Stimulated activated naive CD8-positive, alpha-beta T cell treated with anti-CD3 and anti-CD28 coated beads, Interleukin-15, Interleukin-2, amounts not matched to agents 100 ng/mL and 50 ng/mL, for 24 hours (primary cell): Measurements from ENCODE around the gene BBS4.
"Not testable (repeated sequence)": the region's sequence is repeated elsewhere in the genome, so short reads cannot be mapped to it uniquely, and the experiment has no call there.

Source experiments
- H3K27ac Mint-ChIP-seq: one replicate; pipeline ENCODE4 v1.8.0; 2021; ENCODE audit warnings: mild to moderate bottlenecking, mixed read lengths
- H3K27me3 Mint-ChIP-seq: one replicate; pipeline ENCODE4 v1.8.0; 2021; ENCODE audit warnings: mixed read lengths
- H3K36me3 Mint-ChIP-seq: one replicate; pipeline ENCODE4 v1.8.0; 2021; ENCODE audit warnings: low read depth, mixed read lengths
- H3K4me1 Mint-ChIP-seq: one replicate; pipeline ENCODE4 v1.8.0; 2021; ENCODE audit warnings: low read depth, mixed read lengths
- H3K4me3 Mint-ChIP-seq: one replicate; pipeline ENCODE4 v1.8.0; 2021; ENCODE audit warnings: mild to moderate bottlenecking, mixed read lengths
- H3K9me3 Mint-ChIP-seq: one replicate; pipeline ENCODE4 v1.8.0; 2021; ENCODE audit warnings: mixed read lengths

The BBS4 gene

DNA sequence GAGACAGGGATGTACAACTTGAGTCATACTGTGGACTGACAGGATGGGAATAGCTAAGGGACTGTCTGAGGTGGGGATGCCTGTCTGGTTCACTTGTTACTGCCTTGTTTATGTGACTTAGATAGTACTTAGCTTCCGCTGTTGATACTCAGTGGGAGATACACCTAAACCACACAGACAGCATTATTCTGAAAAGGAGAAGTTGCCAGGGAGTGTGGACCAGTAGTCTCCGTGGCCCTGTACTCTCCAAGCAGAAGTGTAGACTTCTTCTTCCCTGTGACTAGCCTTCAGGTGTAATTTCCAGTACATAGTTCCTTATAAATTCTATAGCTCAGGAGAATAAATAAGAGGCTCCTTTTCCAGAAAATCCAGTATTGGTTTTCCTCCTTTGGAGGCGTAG, 5.1 kb upstream of the BBS4 start:
- Mint-ChIP-seq H3K4me1 (peaks cover 7% of the 10 kb centered on the region), H3K9me3 (no peaks in the 10 kb centered on the region), H3K4me3 (no peak overlapping the region), H3K27ac (no peak overlapping the region), H3K36me3 (no peaks in the 10 kb centered on the region), H3K27me3 (peaks cover 13% of the 10 kb centered on the region)

DNA sequence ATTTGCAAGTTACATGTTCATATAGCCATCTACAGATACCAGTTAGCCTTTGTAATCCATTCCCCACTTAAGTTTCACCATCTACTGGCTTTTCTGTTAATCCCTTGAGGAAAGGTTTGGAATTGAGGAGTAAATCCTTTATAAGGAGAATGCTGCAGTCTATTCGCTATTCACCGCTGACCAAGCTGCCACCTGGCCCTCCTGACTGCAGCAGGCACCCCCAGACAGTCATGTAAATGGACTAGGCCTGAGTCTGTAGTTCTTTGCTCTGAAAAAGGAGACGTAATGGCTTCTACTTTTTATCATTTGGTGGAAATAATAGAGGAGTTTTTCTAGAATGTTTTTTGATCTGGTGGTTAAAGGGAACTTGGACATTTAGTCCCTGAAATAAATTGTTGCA, 3.2 kb upstream of the BBS4 start:
- no peak overlapping the region for H3K4me3 Mint-ChIP-seq
- H3K36me3 Mint-ChIP-seq, result no peaks in the 10 kb centered on the region
- peaks cover 3% of the 10 kb centered on the region for H3K27me3 Mint-ChIP-seq
- H3K27ac Mint-ChIP-seq, result no peak overlapping the region
- no peaks in the 10 kb centered on the region for H3K9me3 Mint-ChIP-seq
- H3K4me1 Mint-ChIP-seq, result peaks cover 16% of the 10 kb centered on the region

- H3K27ac Mint-ChIP-seq, result peak overlapping the region; percentile 97
- peak overlapping the region; percentile 91 for H3K4me3 Mint-ChIP-seq
- peaks cover 16% of the 10 kb centered on the region for H3K4me1 Mint-ChIP-seq
- no peaks in the 10 kb centered on the region for H3K27me3 Mint-ChIP-seq
- no peaks in the 10 kb centered on the region for H3K9me3 Mint-ChIP-seq
- H3K36me3 Mint-ChIP-seq, result no peaks in the 10 kb centered on the region
Observed at GRCh38 chr15:72685301-72685924, 594 bp upstream of the BBS4 start.

GRCh38 chr15:72688697-72689096, 2.7 kb downstream of the BBS4 start:
- peaks cover 16% of the 10 kb centered on the region for H3K4me1 Mint-ChIP-seq
- H3K9me3 Mint-ChIP-seq, result no peaks in the 10 kb centered on the region
- H3K27ac Mint-ChIP-seq, result no peak overlapping the region
- no peak overlapping the region for H3K4me3 Mint-ChIP-seq
- H3K36me3 Mint-ChIP-seq, result no peaks in the 10 kb centered on the region
- no peaks in the 10 kb centered on the region for H3K27me3 Mint-ChIP-seq

- H3K36me3 Mint-ChIP-seq, result peaks cover 3% of the 10 kb centered on the region
Observed at GRCh38 chr15:72690938-72691337, 4.9 kb downstream of the BBS4 start.

DNA sequence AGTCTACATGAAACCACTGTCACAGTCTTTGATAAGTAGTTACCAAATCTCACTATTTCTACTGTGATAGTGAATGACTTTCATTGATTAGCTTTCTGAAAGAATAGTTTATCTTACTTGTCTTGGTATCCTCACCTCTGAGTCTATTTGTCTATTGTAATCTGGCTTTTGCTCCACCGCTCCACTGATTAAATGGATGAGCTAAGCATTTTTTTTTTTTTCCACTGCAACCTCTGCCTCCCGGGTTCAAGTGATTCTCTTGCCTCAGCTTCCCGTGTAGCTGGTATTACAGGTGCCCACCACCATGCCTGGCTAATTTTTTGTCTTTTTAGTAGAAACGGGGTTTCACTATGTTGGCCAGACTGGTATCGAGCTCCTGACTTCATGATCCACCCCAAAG, 12.9 kb downstream of the BBS4 start:
- Mint-ChIP-seq H3K4me3 (no peak overlapping the region), H3K27me3 (no peaks in the 10 kb centered on the region), H3K27ac (no peak overlapping the region), H3K4me1 (peaks cover 7% of the 10 kb centered on the region), H3K9me3 (no peaks in the 10 kb centered on the region), H3K36me3 (peaks cover 13% of the 10 kb centered on the region)

More at GRCh38 chr15:72690938-72691337, 4.9 kb downstream of the BBS4 start:
- no peaks in the 10 kb centered on the region for H3K9me3 Mint-ChIP-seq
- no peaks in the 10 kb centered on the region for H3K27me3 Mint-ChIP-seq
- H3K4me1 Mint-ChIP-seq, result peaks cover 16% of the 10 kb centered on the region
- no peak overlapping the region for H3K4me3 Mint-ChIP-seq
- H3K27ac Mint-ChIP-seq, result no peak overlapping the region

DNA sequence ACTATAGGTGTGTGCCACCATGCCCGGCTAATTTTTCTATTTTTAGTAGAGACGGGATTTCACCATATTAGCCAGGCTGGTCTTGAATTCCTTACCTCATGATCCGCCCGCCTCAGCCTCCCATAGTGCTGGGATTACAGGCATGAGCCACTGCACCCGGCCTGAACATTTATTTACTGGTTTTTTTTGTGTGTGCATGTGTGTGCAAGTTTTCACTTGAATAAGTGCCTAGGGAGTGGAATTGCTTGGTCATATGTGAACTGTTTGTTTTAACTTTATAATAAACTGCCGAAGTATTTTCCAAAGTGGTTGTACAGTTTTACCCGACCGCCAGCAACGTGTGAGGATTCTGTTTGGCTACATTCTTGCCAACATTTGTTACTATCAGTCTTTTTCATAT, 14.1 kb downstream of the BBS4 start:
- H3K36me3 Mint-ChIP-seq, result peaks cover 13% of the 10 kb centered on the region
- peaks cover 3% of the 10 kb centered on the region for H3K4me1 Mint-ChIP-seq
- no peak overlapping the region for H3K4me3 Mint-ChIP-seq
- no peaks in the 10 kb centered on the region for H3K9me3 Mint-ChIP-seq
- no peak overlapping the region for H3K27ac Mint-ChIP-seq
- no peaks in the 10 kb centered on the region for H3K27me3 Mint-ChIP-seq

DNA sequence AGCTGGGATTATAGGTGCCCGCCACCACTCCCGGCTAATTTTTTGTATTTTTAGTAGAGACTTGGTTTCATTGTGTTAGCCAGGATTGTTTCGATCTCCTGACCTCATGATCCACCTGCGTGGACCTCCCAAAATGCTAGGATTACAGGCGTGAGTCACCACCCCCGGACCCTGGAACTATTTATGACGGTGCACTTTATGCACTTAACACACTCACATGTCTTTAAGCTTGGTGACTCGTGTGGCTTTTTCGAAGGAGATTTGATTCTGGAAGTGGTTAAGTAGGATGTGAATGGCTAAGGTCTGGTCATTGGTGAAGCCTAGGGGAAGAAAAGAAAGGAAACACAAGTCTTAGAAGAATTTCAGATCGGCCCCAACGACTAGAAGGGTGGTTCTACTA, 20.3 kb downstream of the BBS4 start:
- no peaks in the 10 kb centered on the region for H3K27me3 Mint-ChIP-seq
- no peak overlapping the region for H3K4me3 Mint-ChIP-seq
- H3K27ac Mint-ChIP-seq, result no peak overlapping the region
- no peaks in the 10 kb centered on the region for H3K9me3 Mint-ChIP-seq
- peaks cover 3% of the 10 kb centered on the region for H3K4me1 Mint-ChIP-seq
- peaks cover 11% of the 10 kb centered on the region for H3K36me3 Mint-ChIP-seq

DNA sequence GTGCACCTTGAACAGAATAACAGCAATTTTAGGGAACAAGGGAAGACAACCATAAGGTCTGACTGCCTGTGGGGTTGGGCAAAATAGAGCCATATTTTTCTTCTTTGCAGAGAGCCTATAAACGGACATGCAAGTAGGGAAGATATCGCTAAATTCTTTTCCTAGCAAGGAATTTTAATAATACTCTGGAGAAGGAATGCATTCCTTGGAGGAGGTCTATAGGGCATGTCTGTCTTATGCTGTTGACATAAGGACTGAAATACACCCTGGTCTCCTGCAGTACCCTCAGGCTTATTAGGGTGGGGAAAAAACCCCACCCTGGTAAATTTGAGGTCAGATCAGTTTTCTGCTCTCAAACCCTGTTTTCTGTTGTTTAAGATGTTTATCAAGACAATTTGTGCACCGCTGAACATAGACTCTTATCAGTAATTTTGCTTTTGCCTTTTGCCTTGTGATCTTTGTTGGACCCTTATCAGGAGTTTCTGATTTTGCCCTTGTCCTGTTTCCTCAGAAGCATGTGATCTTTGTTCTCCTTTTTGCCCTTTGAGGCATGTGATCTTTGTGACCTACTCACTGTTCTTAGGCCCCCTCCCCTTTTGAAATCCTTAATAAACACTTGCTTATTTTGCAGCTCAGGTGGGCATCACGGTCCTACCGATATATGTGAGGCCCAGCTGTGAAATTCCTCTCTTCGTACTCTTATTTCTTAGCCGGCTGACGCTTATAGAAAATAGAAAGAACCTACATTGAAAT, 22.7 kb downstream of the BBS4 start:
- not testable (repeated sequence) for H3K9me3 Mint-ChIP-seq, H3K27ac Mint-ChIP-seq

GRCh38 chr15:72722071-72722696, 36.2 kb downstream of the BBS4 start:
- Mint-ChIP-seq H3K36me3 (peaks cover 18% of the 10 kb centered on the region), H3K9me3 (no peaks in the 10 kb centered on the region), H3K27ac (no peak overlapping the region), H3K4me3 (no peak overlapping the region), H3K27me3 (no peaks in the 10 kb centered on the region), H3K4me1 (no peaks in the 10 kb centered on the region)

More for the DNA sequence above, 22.7 kb downstream of the BBS4 start:
- H3K27me3 Mint-ChIP-seq, H3K4me1 Mint-ChIP-seq, H3K4me3 Mint-ChIP-seq: not testable (repeated sequence)
- peaks cover 18% of the 10 kb centered on the region for H3K36me3 Mint-ChIP-seq

- H3K4me1 Mint-ChIP-seq, result no peaks in the 10 kb centered on the region
- H3K4me3 Mint-ChIP-seq, result no peak overlapping the region
- no peaks in the 10 kb centered on the region for H3K9me3 Mint-ChIP-seq
- H3K27ac Mint-ChIP-seq, result no peak overlapping the region
- peaks cover 4% of the 10 kb centered on the region for H3K36me3 Mint-ChIP-seq
- no peaks in the 10 kb centered on the region for H3K27me3 Mint-ChIP-seq
Observed at GRCh38 chr15:72724028-72724427, 38.0 kb downstream of the BBS4 start.

- Mint-ChIP-seq H3K4me1 (no peaks in the 10 kb centered on the region), H3K27ac (no peak overlapping the region), H3K27me3 (no peaks in the 10 kb centered on the region), H3K4me3 (no peak overlapping the region), H3K36me3 (peaks cover 4% of the 10 kb centered on the region), H3K9me3 (no peaks in the 10 kb centered on the region)
Observed at GRCh38 chr15:72725446-72725845, 39.4 kb downstream of the BBS4 start.

DNA sequence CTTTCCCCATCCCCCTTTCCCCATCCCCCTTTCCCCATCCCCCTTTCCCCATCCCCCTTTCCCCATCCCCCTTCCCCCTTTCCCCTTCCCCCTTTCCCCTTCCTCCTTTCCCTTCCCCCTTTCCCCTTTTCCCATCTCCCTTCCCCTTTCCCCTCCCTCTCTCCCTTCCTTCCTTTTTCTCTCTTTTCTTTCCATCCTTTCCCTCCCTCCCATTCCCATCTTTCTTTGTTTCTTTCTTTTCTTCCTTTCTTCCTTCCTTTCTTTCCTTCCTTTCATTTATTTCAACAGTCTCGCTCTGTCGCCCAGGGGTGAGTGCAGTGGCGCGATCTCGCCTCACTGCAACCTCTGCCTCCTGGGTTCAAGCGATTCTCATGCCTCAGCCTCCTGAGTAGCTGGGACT, 39.8 kb downstream of the BBS4 start:
- not testable (repeated sequence) for H3K4me1 Mint-ChIP-seq, H3K36me3 Mint-ChIP-seq, H3K27ac Mint-ChIP-seq, H3K9me3 Mint-ChIP-seq, H3K27me3 Mint-ChIP-seq, H3K4me3 Mint-ChIP-seq

GRCh38 chr15:72727154-72727553, 41.1 kb downstream of the BBS4 start:
- peaks cover 13% of the 10 kb centered on the region for H3K36me3 Mint-ChIP-seq
- H3K4me1 Mint-ChIP-seq, result no peaks in the 10 kb centered on the region
- no peaks in the 10 kb centered on the region for H3K27me3 Mint-ChIP-seq
- H3K4me3 Mint-ChIP-seq, result no peak overlapping the region
- no peak overlapping the region for H3K27ac Mint-ChIP-seq
- H3K9me3 Mint-ChIP-seq, result no peaks in the 10 kb centered on the region

- not testable (repeated sequence) for H3K4me1 Mint-ChIP-seq, H3K27me3 Mint-ChIP-seq, H3K9me3 Mint-ChIP-seq, H3K4me3 Mint-ChIP-seq, H3K27ac Mint-ChIP-seq
- peaks cover 15% of the 10 kb centered on the region for H3K36me3 Mint-ChIP-seq
Observed at GRCh38 chr15:72728249-72728648, 42.2 kb downstream of the BBS4 start.
